HG03060 (cell line): ENCODE measurements around the gene UNC13D.
A peak's percentile ranks its signal among the peaks of the same experiment; 100 is the strongest.
"Not testable (repeated sequence)": the region's sequence is repeated elsewhere in the genome, so short reads cannot be mapped to it uniquely, and the experiment has no call there.

ENCODE experiments used
- ATAC-seq: cut with Tn5 transposase; IDR thresholded peaks from one replicate; pipeline ENCODE4 v1.9.1; 2021; ENCODE audit warnings: low read depth, moderate number of reproducible peaks; ENCODE audit not compliant: unreplicated experiment

Gene UNC13D

GRCh38 chr17:75875182-75875939, 31.2 kb upstream of the UNC13D start:
- ATAC-seq = no peak

GRCh38 chr17:75874323-75875181, 30.3 kb upstream of the UNC13D start:
- ATAC-seq = no peak

DNA sequence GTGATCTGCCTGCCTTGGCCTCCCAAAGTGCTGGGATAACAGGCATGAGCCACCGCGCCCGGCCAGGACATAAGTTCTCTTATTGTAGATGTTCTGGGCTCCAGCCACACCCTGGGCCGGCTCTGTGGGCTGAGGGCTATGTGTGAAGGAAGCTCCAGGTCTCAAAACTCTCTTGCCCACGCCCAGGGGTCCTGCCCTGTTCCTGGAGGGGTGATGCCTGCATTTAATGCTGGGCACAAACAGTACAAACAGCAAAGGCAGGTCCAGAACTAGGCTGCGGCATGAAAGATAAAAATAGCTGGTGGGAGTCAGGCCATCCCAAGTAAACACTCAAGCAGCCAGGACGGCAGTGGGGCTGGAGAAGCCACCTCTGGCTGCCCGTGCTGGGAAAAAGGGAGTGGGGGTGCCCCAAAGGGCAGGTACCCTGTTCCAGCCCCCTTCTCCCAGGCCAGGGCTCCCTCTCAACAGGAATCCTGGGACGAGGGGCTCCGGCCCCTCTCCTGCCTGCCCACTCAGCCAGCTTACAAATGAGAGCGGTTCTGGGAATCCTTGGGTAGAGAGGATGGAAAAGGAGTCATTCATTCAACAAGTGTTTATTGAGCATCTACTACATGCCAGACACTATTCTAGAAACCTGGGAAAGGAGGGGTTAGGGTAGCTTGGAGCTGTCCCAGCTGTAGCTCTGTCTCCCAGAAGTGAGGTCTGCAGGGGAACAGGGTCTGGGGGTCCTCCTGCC, 29.6 kb upstream of the UNC13D start:
- no peak for ATAC-seq

DNA sequence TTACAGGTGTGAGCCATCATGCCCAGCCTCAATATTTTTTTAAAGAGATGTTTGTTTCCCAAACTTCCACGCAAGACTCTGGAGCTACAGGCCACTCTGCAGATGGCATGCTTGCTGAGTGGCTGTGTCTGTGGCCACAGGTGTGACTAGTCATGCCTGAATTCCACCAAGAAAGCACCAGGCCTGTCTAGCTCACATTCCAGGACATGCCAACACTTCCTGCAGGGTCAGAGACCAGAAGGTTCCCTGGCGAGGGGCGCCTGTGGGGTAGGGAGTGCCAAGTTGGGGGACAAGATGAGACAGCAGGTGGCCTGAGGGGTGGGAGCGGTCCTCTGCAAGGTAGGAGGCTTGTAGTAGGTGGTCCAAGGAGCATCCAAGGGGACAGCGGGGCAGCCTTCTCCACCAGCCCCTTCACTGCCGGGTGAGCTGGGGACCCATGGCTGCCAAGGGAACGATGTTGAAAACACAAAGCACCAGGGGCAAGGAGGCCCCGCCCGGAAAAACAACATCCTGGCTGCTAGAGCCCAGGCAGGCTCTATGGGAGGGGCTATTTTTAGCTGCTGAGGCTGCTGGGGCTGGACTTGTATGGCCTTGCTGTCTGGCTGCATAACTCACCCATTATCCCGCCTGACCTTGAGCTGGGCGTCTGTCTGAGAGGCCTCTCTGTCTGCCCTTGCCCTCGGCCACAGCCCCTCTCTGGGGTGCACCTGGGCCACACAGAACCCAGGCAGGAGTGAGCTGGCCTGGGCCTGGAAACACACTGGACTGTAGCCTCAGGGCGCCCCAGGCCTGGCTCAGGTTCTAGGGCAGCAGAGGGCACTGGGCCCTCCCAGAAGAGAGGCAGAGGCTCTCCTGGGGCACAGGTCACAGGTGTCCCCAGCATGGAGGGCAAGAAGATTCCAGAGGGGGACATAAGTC, 28.5 kb upstream of the UNC13D start:
- no peak for ATAC-seq

DNA sequence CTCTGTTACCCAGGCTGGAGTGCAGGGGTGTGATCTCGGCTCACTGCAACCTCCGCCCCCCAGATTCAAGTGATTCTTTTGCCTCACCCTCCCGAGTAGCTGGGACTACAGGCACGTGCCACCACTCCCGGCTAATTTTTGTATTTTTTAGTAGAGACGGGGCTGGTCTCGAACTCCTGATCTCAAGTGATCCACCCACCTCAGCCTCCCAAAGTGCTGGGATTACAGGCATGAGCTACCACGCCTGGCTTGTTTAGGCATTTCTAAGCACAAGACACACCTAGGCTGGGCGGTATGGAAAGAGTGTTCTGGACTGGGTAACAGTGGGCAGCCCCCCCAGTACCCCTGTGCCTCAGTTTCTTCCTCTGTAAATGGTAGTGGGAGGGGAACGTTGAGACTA, 26.0 kb upstream of the UNC13D start:
- not testable (repeated sequence) for ATAC-seq

- ATAC-seq = no peak
These were observed 25.3 kb upstream of the UNC13D start for GRCh38 chr17:75869282-75870141.

- ATAC-seq = not testable (repeated sequence)
These were observed 24.6 kb upstream of the UNC13D start for GRCh38 chr17:75868730-75869281.

DNA sequence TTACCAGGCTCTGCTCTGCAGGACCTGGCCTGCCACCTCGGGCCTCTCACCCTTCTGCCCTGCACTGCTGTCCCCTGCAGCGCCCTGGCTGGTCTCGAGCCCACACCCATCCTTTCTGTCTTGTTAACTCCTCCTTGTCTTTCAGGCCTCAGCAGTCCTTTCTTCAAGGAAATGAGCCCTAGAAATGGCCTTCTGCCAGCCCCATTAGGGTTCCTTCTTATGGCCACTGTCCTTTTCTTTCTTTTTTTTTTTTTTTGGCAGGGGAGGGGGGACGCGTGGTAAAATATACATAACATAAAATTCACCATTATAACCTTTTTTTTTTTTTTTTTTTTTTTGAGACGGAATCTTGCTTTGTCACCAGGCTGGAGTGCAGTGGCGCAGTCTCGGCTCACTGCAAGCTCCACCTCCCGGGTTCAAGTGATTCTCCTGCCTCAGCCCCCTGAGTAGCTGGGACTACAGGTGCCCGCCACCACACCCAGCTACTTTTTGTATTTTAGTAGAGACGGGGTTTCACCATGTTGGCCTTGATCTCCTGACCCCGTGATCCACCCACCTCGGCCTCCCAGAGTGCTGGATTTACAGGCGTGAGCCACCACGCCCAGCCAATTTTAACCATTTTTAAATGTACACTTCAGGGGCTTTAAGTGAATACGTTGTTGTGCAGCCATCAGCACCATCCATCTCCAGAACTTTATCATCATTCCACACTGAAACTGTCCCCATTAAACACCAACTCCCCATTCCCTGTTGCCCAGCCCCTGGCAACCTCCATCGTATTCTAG, 21.4 kb upstream of the UNC13D start:
- ATAC-seq = not testable (repeated sequence)

GRCh38 chr17:75864887-75865286, 20.7 kb upstream of the UNC13D start:
- ATAC-seq = not testable (repeated sequence)

DNA sequence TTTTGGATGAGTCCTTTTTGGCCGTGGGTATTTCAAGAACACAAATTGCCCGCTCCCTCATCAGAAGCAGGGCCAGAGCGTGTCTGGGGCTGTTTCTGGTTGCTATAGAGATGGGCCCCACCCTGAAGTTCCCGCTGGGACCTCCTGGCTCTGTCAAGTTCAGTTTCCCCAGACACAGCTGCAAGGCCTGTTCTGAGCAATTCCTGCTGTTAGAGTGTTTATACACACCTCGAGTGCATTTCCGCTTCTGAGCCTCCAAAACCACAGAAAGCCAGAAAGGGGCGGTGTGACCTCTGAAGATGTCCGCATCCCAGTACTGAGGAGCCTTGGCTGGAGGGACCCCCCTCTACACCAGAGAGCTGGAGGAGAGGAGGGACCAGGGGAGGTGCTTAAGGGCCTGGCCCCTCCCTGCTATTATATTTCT, 20.3 kb upstream of the UNC13D start:
- peak; percentile 59 for ATAC-seq

DNA sequence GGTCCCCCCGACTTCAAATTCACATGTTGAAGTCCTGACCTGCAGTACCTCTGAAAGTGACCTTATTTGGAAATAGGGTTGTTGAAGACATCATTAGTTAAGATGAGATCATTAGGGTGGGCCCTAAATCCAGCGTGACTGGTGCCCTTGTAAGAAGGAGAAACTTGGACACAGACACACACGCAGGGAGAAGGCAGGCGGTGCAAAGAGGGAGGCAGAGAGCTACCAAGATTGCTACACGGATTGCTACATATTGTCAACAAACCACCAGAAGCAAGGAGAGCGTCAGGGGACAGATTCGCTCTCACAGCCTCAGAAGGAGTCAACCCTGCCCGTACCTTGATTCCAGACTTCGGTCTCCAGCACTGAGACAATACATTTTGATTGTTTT, 17.7 kb upstream of the UNC13D start:
- no peak for ATAC-seq

DNA sequence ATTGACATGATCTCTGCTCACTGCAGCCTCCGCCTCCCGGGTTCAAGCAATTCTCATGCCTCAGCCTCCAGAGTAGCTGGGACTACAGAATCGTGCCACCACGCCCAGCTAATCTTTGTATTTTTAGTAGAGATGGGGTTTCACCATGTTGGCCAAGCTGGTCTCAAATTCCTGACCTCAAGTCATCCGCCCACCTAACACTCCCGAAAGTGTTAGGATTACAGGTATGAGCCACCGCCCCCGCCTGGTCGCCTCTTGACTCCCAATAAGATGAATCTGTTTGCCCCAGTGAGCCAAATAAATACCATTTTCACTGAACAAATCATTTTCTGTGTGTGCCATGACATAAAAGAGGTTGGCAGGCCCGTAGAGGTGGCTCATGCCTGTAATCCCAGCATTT, 15.2 kb upstream of the UNC13D start:
- ATAC-seq = not testable (repeated sequence)

- peak; percentile 4 for ATAC-seq
These were observed 12.0 kb upstream of the UNC13D start for GRCh38 chr17:75856062-75856756.

GRCh38 chr17:75855310-75856061, 11.3 kb upstream of the UNC13D start, which contains the start of gene WBP2:
WBP2 (minus strand) TSS chr17:75855335; CDS start chr17:75855297, 38 bp downstream.
- ATAC-seq = peak; percentile 93

DNA sequence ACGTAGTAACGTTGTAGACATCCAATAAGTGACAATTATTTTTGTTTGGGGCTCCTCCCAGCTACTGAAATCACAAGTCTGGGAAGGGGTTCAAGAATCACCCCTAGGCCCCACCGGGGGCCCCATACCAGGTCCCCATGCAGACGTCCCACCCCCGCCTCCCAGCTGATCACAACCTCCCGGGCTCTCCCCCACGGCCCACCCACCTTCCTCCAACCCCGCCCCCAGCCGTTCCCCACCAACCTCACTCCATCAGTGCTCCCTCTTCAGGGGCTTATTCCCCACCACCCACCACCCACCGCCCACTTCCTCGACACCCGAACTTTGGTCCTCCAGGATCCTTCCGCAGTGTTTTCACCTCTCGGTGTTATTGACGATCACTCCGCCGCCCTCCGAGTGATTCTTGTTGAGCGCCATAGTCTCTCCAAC, 10.7 kb upstream of the UNC13D start:
- ATAC-seq = no peak

DNA sequence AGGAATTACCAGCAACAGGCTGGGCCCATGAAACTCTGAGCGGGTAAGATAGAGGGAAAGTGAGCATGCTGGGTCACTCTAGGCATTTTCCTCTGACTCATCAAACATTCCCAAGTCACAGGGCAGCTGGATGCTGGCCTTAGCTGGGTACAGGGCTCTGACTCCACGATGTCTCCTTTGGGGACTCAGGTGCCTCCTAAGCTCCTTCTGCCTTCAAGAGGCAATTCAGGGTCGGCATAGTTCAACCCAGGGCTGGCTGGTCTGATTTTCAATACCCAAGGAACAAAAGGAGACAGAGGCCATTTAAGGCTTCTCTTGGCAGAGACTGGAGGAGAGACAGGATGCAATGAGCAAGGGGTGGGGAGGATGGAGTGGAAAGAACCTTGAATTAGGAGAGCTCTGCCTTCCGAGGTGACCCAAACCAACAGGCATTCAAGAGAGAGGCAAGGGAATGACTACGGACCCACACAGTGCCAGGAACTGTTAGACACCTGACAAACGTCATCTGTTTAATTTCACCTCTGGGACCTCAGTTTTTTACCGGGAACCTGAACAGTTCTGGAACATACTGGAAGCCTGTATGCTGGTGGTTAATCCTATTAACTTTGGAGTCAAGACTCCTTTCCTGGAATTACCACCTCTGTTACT, 10.0 kb upstream of the UNC13D start:
- ATAC-seq = no peak
